H9 (cell line): ENCODE measurements around the gene CDH23. TPM values are rescaled to one million over a fixed set of nuclear protein-coding genes. Genes with fewer than 3 reads are reported as not detected.

Source experiments
- DNase-seq: peaks from one replicate; pipeline ENCODE4 v3.0.0-alpha.2; 2017
- H2AFZ ChIP-seq: one replicate; pipeline ENCODE4 v1.6.1; 2013; ENCODE audit warnings: mild to moderate bottlenecking, low read length, control low read depth, moderate library complexity
- H2AK5ac ChIP-seq: 2 replicates; pipeline ENCODE4 v1.6.1; 2013; ENCODE audit warnings: low read length, control low read depth, mixed read lengths; ENCODE audit not compliant: insufficient read length
- H2BK120ac ChIP-seq: one replicate; pipeline ENCODE4 v1.6.1; 2013; ENCODE audit warnings: low read depth, mild to moderate bottlenecking, low read length, control low read depth, inconsistent platforms; ENCODE audit not compliant: poor library complexity, severe bottlenecking
- H2BK12ac ChIP-seq: 2 replicates; pipeline ENCODE4 v1.6.1; 2013; ENCODE audit warnings: low read length, control low read depth, mixed read lengths, low read depth; ENCODE audit not compliant: insufficient read length
- H2BK15ac ChIP-seq: 2 replicates; pipeline ENCODE4 v1.6.1; 2013; ENCODE audit warnings: low read depth, low read length, control low read depth
- H2BK20ac ChIP-seq: one replicate; pipeline ENCODE4 v1.6.1; 2013; ENCODE audit warnings: low read depth, mild to moderate bottlenecking, low read length, control low read depth, inconsistent platforms; ENCODE audit not compliant: poor library complexity, severe bottlenecking
- H2BK5ac ChIP-seq: 2 replicates; pipeline ENCODE4 v1.6.1; 2013; ENCODE audit warnings: low read length, control low read depth, mixed read lengths; ENCODE audit not compliant: insufficient read length
- H3K14ac ChIP-seq: 2 replicates; pipeline ENCODE4 v1.6.1; 2013; ENCODE audit warnings: low read length, control low read depth; ENCODE audit not compliant: insufficient read depth
- H3K18ac ChIP-seq: 2 replicates; pipeline ENCODE4 v1.6.1; 2013; ENCODE audit warnings: low read depth, mild to moderate bottlenecking, mixed read lengths, low read length, control low read depth; ENCODE audit not compliant: insufficient read length
- H3K23ac ChIP-seq: 2 replicates; pipeline ENCODE4 v1.6.1; 2013; ENCODE audit warnings: low read length, control low read depth, mixed read lengths, low read depth; ENCODE audit not compliant: insufficient read length
- H3K23me2 ChIP-seq: 2 replicates; pipeline ENCODE4 v1.6.1; 2013; ENCODE audit warnings: low read depth, mild to moderate bottlenecking, mixed read lengths, low read length, control low read depth; ENCODE audit not compliant: insufficient read length, poor library complexity, severe bottlenecking
- H3K27ac ChIP-seq: 2 replicates; pipeline ENCODE4 v1.5.1; 2013; ENCODE audit warnings: low read length, control low read depth, mixed read lengths, low read depth; ENCODE audit not compliant: insufficient read length
- H3K27me3 ChIP-seq: 2 replicates; pipeline ENCODE4 v1.6.1; 2013; ENCODE audit warnings: low read length, control low read depth, inconsistent platforms; ENCODE audit not compliant: insufficient read depth
- H3K4ac ChIP-seq: 2 replicates; pipeline ENCODE4 v1.6.1; 2013; ENCODE audit warnings: low read depth, mild to moderate bottlenecking, control low read depth, inconsistent platforms, low read length, moderate library complexity
- H3K4me1 ChIP-seq: 2 replicates; pipeline ENCODE4 v1.6.1; 2013; ENCODE audit warnings: low read length, control low read depth, inconsistent platforms; ENCODE audit not compliant: insufficient read depth
- H3K4me2 ChIP-seq: 2 replicates; pipeline ENCODE4 v1.6.1; 2013; ENCODE audit warnings: low read length, control low read depth, mixed read lengths; ENCODE audit not compliant: insufficient read length, insufficient read depth
- H3K56ac ChIP-seq: 2 replicates; pipeline ENCODE4 v1.6.1; 2013; ENCODE audit warnings: low read depth, mild to moderate bottlenecking, mixed read lengths, low read length, control low read depth; ENCODE audit not compliant: insufficient read length
- H3K79me1 ChIP-seq: 2 replicates; pipeline ENCODE4 v1.6.1; 2013; ENCODE audit warnings: low read depth, mild to moderate bottlenecking, moderate library complexity, low read length, control low read depth, inconsistent platforms; ENCODE audit not compliant: insufficient read depth, poor library complexity, severe bottlenecking
- H3K79me2 ChIP-seq: 2 replicates; pipeline ENCODE4 v1.6.1; 2013; ENCODE audit warnings: low read length, control low read depth, inconsistent platforms; ENCODE audit not compliant: insufficient read depth
- H3K9ac ChIP-seq: 2 replicates; pipeline ENCODE4 v1.6.1; 2013; ENCODE audit warnings: low read length, control low read depth, mixed read lengths; ENCODE audit not compliant: insufficient read length; ENCODE audit errors: extremely low read depth
- H3K9me3 ChIP-seq: one replicate; pipeline ENCODE4 v1.6.1; 2013; ENCODE audit warnings: low read depth, low read length, inconsistent platforms; ENCODE audit not compliant: control insufficient read depth
- H3T11ph ChIP-seq: one replicate; pipeline ENCODE4 v1.6.1; 2013; ENCODE audit warnings: mild to moderate bottlenecking, low read length, control low read depth, inconsistent platforms
- H4K20me1 ChIP-seq: one replicate; pipeline ENCODE4 v1.6.1; 2013; ENCODE audit not compliant: control insufficient read depth, insufficient read length, insufficient read depth
- H4K5ac ChIP-seq: 2 replicates; pipeline ENCODE4 v1.6.1; 2013; ENCODE audit warnings: low read depth, mild to moderate bottlenecking, mixed read lengths, low read length, control low read depth; ENCODE audit not compliant: insufficient read length
- H4K8ac ChIP-seq: replicated peaks from 2 replicates; pipeline ENCODE4 v1.6.1; 2013; ENCODE audit warnings: low read length, control low read depth, mixed read lengths, low read depth; ENCODE audit not compliant: insufficient read length
- H4K91ac ChIP-seq: 2 replicates; pipeline ENCODE4 v1.6.1; 2013; ENCODE audit warnings: low read depth, mild to moderate bottlenecking, moderate library complexity, mixed read lengths, low read length, control low read depth; ENCODE audit not compliant: insufficient read length
- H3K27ac Mint-ChIP-seq, 3 experiments: 2 replicates in 2 of 3; 3 replicates in 1 of 3; pipeline ENCODE4 v1.8.0; 2020 to 2021; ENCODE audit warnings: mixed read lengths in 3 of 3, mild to moderate bottlenecking in 1 of 3, moderate library complexity in 1 of 3
- H3K27me3 Mint-ChIP-seq: 2 replicates; pipeline ENCODE4 v1.8.0; 2021; ENCODE audit warnings: low read depth, mild to moderate bottlenecking, moderate library complexity, mixed read lengths
- H3K36me3 Mint-ChIP-seq, 3 experiments: 2 replicates in 2 of 3; 3 replicates in 1 of 3; pipeline ENCODE4 v1.8.0; 2020 to 2021; ENCODE audit warnings: low read depth in 3 of 3, mixed read lengths in 3 of 3; ENCODE audit not compliant: insufficient read depth in 1 of 3
- H3K4me1 Mint-ChIP-seq, 2 experiments: 2 replicates each; pipeline ENCODE4 v1.8.0; 2020; ENCODE audit warnings: mixed read lengths in 2 of 2
- H3K4me3 Mint-ChIP-seq, 2 experiments: 2 replicates in 1 of 2; 3 replicates in 1 of 2; pipeline ENCODE4 v1.8.0; 2020 to 2021; ENCODE audit warnings: mild to moderate bottlenecking in 2 of 2, mixed read lengths in 2 of 2, moderate library complexity in 1 of 2
- H3K9me3 Mint-ChIP-seq, 2 experiments: 2 replicates in 1 of 2; 3 replicates in 1 of 2; pipeline ENCODE4 v1.8.0; 2020; ENCODE audit warnings: mild to moderate bottlenecking in 2 of 2, mixed read lengths in 2 of 2, moderate library complexity in 1 of 2
- CTCF ChIP-seq: fragments of 200-600 bp; sonication (generic); conservative IDR thresholded peaks from 3 replicates; pipeline ENCODE4 v1.8.0; 2021; ENCODE audit warnings: antibody characterized with exemption, mild to moderate bottlenecking
- WGBS: extraction: QIAGEN DNeasy Blood & Tissue Kit; methylation state at CpG from one replicate; pipeline ENCODE4 v1.1.7; 2013; ENCODE audit warnings: missing lambda C conversion rate, low lambda C conversion rate, mixed read lengths; ENCODE audit not compliant: insufficient read length; ENCODE audit errors: extremely low coverage; 5-methylcytosine and 5-hydroxymethylcytosine counted together
- total RNA-seq: library from RNA; stranded (reverse); gene quantifications from 2 replicates; pipeline ENCODE4 v1.2.1, GENCODE V29; 2021

The CDH23 gene
- total RNA-seq, 1 experiment from 2014 or later, result 2.1 TPM

- Histone ChIP-seq H3K27ac (no peak overlapping the region), H4K5ac (no peak overlapping the region), H4K8ac (no peak overlapping the region), H3T11ph (no peak overlapping the region), H3K18ac (no peak overlapping the region), H2BK5ac (no peak overlapping the region), H2BK15ac (no peak overlapping the region), H3K14ac (no peak overlapping the region), H3K27me3 (no peaks in the 10 kb centered on the region), H2BK12ac (no peak overlapping the region), H3K23ac (no peak overlapping the region), H2AK5ac (no peak overlapping the region), H3K4ac (no peak overlapping the region), H4K20me1 (no peaks in the 10 kb centered on the region), H3K9me3 (no peaks in the 10 kb centered on the region), H2BK20ac (no peak overlapping the region), H3K79me1 (no peaks in the 10 kb centered on the region), H2BK120ac (no peak overlapping the region), H3K4me2 (no peak overlapping the region), H4K91ac (no peak overlapping the region), H3K4me1 (no peaks in the 10 kb centered on the region), H3K79me2 (no peaks in the 10 kb centered on the region), H3K56ac (no peak overlapping the region), H3K9ac (no peak overlapping the region), H3K23me2 (no peaks in the 10 kb centered on the region), H2AFZ (no peak overlapping the region)
- no peak for TF ChIP-seq CTCF
- Mint-ChIP-seq H3K4me1 (peaks cover 3 to 8% of the 10 kb centered on the region in 2 experiments; a peak in 3 of 4 replicates), H3K9me3 (no peaks in the 10 kb centered on the region), H3K4me3 (no peak overlapping the region), H3K36me3 (no peaks in the 10 kb centered on the region), H3K27ac (no peak overlapping the region), H3K27me3 (peaks cover 2% of the 10 kb centered on the region)
- WGBS, result no CpG with 5 or more reads among the region's 5 CpGs
- no peak for DNase-seq
Observed at GRCh38 chr10:71584461-71584860, 187.7 kb downstream of the CDH23 start.
